GM19023 (cell line): ENCODE measurements around the gene ABL1.
"Not testable (repeated sequence)": the region's sequence is repeated elsewhere in the genome, so short reads cannot be mapped to it uniquely, and the experiment has no call there.

Source experiments
- ATAC-seq: cut with Tn5 transposase; IDR thresholded peaks from one replicate; pipeline ENCODE4 v1.9.1; 2021; ENCODE audit warnings: mild to moderate bottlenecking, moderate library complexity; ENCODE audit not compliant: unreplicated experiment

ABL1 gene

GRCh38 chr9:130847306-130848217 lies 12.5 kb downstream of the ABL1 start:
- no peak for ATAC-seq

DNA sequence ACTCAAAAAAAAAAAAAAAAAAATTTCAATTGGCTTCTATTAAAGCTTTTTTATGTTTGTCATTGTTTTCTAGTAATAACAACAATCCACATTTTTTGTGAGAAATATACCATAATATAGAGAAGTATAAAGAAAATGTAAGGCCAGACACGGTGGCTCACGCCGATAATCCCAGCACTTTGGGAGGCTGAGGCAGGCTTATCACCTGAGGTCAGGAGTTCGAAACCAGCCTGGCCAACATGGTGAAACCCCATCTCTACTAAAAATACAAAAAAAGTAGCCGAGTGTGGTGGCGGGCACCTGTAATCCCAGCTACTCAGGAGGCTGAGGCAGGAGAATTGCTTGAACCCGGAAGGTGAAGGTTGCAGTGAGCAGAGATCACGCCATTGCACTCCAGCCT lies 13.5 kb downstream of the ABL1 start:
- not testable (repeated sequence) for ATAC-seq

DNA sequence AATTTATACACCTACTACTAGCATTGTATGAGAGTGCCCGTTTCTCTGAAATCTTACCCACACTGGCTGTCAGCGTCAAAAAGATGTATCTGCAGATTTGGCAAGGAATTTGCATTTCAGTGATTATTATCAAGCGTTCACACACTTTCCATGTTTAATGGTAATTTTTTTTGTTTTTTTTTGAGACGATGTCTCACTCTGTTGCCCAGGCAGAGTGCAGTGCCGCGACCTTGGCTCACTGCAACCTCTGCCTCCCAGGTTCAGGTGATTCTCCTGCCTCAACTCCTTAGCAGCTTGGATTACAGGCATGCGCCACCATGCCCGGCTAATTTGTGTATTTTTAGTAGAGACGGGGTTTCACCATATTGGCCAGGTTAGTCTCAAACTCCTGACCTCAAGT lies 14.3 kb downstream of the ABL1 start:
- no peak for ATAC-seq

GRCh38 chr9:130852801-130853200 lies 17.7 kb downstream of the ABL1 start:
- no peak for ATAC-seq

DNA sequence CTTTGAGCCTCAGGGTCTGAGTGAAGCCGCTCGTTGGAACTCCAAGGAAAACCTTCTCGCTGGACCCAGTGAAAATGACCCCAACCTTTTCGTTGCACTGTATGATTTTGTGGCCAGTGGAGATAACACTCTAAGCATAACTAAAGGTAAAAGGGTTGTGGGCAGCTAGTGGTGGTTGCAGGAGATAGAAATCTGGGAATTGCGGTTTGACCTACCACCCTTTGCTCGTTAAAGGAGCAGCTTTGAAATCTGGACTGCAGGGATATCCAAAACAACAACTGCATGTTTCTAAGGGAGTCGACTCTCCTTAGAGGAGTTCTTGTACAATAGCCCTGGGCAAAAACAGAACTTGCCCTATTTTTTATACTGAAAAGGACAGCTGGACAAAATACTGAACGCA lies 19.0 kb downstream of the ABL1 start:
- ATAC-seq = no peak

GRCh38 chr9:130854835-130855234 lies 19.8 kb downstream of the ABL1 start:
- ATAC-seq = no peak

DNA sequence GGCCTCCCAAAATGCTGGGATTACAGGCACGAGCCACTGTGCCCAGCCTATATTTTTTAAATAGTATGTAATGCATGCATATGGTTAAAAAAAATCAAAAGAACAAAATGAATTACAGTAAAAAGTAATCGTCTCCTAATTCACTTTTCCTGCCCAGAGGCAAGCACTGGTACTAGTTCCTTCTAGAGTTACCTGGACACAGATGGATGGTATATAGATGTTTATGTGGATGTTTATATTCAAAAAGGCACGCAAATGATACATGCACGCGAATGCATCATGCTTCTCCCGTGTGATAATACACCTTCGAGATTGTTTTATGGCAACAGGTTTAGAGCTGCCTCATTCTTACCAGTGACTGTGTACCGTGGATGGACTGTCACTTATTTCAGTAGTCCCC lies 21.4 kb downstream of the ABL1 start:
- ATAC-seq = no peak

- no peak for ATAC-seq
Measured at GRCh38 chr9:130857864-130858738, 23.0 kb downstream of the ABL1 start.

GRCh38 chr9:130858739-130859705 lies 24.0 kb downstream of the ABL1 start:
- no peak for ATAC-seq

- no peak for ATAC-seq
Measured at GRCh38 chr9:130860458-130861316, 25.6 kb downstream of the ABL1 start.

- ATAC-seq = no peak
Measured at GRCh38 chr9:130861372-130862180, 26.5 kb downstream of the ABL1 start.

DNA sequence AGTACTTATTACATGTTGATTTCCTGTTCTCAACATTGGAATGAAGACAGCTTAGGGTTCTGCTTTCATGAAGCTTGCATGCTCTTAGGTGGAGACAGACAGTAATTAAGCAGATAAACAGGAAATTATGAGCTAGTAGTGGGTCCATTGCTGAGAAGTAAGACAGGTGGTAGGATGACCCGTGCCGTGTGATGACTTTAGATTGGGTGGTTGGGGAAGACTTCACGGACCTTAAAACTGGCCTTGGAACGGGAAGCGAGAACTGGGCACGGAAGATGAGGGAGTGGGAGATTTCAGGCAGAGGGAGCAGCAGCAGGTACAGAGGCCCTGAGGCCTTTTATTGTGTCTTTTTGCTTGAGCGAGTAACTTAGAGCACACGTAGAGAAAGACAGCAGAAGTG lies 27.2 kb downstream of the ABL1 start:
- no peak for ATAC-seq

DNA sequence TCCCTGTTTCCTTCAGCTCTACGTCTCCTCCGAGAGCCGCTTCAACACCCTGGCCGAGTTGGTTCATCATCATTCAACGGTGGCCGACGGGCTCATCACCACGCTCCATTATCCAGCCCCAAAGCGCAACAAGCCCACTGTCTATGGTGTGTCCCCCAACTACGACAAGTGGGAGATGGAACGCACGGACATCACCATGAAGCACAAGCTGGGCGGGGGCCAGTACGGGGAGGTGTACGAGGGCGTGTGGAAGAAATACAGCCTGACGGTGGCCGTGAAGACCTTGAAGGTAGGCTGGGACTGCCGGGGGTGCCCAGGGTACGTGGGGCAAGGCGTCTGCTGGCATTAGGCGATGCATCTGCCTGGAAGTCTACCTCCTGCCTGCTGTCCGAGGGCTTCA lies 27.7 kb downstream of the ABL1 start:
- ATAC-seq = no peak

DNA sequence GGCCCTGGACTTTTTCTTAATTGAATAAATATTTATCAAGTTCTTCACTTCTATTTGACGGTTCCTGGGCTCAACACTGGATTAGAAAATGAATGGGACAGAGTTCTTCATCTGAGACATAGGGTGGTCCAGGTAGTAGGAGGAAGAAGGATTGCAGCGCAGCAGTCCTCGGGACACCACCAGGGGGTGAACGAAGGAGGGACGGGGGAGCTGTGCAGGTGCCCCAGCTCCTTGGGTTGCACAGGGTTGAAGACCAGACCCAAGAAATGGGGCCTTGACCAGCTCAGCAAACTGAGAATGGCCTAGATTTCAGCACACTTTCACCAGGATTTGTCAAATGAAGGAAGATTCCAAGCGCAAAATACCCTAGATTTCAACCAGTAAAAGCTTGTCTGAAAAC lies 29.5 kb downstream of the ABL1 start:
- ATAC-seq = no peak

DNA sequence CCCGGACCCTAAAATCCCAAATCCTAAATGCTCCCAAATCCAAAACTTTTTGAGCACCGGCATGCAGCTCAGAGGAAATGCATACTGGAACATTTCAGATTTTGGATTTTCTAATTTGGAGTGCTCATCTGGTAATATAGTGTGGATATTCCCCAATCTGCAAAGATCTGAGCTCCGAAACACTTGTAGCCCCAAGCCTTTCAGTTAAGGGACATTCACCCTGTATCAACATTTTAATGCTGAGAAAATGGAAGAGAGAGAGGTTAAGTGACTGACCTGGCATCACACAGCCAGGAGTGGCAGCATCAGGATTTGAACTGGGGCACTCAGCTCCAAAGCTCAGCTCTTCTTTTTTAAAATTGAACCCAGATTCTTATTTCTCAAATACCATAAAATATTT lies 30.9 kb downstream of the ABL1 start:
- no peak for ATAC-seq

DNA sequence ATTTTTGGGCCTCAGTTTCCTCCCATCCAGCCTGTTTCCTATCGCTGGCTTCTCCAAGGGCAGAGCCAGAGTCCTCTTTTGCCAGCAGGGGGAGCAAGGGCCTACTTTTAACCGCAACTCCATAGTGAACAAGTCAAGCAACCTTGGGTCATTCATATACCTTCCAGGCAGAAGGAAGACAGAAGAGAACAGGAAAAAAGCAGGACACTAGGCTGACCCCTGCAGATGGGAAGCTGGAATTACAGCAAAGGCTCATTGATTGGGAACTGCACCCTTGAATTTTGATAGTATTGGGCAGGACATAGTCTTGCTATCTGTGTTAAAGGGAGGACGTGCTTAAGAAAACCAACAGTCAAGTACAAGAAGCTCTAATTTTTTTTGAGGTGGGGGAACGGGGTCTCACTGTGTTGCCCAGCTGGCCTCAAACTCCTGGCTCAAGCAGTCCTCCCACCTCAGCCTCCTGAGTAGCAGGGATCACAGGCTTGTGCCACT lies 31.5 kb downstream of the ABL1 start:
- ATAC-seq = no peak

DNA sequence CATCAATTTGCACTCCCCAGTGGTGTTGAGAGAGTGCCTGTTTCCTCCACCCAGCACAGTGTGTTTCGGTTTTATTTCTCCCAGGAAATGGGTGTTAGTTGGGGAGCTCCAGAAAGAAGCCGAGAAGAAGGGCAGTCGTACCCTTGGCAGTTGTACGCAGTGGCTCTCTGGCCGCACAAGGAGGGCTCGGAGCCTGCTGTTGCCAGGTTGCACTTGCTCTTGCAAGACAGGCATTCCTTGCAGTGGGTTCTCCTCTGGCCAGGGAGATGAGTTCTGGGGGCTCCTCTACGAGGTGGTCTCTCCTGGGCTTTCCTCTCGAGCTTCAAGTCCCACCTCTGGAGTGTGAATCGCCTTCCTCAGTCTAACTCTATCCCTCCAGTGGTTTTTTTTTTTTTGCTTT lies 32.5 kb downstream of the ABL1 start:
- no peak for ATAC-seq

DNA sequence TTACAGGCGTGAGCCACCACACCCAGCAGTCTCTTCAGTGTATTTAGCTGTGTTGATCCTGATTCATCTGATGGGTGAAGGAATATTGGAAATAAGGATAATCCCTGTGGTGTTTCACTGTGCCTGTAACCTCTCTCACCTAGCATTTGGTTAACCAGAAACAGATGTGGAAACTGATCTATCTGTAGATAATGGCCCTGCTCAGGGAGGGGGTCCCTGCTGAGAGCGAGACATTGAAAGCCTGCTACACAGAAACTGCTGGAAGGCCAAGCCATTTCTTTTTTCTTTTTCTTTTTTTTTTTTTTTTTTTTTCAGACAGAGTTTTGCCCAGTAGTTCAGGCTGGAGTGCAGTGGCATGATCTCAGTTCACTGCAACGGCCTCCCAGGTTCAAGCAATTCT lies 33.2 kb downstream of the ABL1 start:
- no peak for ATAC-seq

DNA sequence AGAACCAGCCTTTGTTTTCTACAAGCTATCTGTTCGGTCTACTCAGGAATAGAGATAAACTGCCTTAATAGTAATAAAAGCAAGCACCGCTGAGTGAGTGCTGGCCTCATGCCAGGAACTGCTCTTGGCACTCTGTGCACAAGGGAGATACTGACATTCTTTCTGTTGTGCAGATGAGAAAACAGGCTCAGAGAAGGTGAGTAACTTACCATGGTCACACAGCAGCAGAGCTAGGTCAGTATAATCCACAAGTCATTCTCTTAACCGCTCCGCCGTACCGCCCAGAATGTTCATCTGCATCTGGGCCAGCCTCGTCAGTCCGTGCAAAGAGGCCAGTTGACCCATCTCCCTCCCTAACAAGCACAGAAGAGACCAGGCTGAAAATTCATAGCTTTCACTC lies 34.2 kb downstream of the ABL1 start:
- ATAC-seq = no peak
